GM10266 (cell line): ENCODE results near the gene SMAD3.

Source experiments
- DNase-seq: peaks from one replicate; pipeline ENCODE4 v3.0.0; 2012; ENCODE audit errors: extremely low spot score
- TF ChIP-seq, protein P1 (sequence below): IDR thresholded peaks from 2 replicates; pipeline ENCODE4 v1.5.1; 2012; ENCODE audit warnings: mild to moderate bottlenecking, low read depth; ENCODE audit not compliant: control insufficient read depth, insufficient read depth; ENCODE audit errors: missing control alignments

Gene SMAD3

DNA sequence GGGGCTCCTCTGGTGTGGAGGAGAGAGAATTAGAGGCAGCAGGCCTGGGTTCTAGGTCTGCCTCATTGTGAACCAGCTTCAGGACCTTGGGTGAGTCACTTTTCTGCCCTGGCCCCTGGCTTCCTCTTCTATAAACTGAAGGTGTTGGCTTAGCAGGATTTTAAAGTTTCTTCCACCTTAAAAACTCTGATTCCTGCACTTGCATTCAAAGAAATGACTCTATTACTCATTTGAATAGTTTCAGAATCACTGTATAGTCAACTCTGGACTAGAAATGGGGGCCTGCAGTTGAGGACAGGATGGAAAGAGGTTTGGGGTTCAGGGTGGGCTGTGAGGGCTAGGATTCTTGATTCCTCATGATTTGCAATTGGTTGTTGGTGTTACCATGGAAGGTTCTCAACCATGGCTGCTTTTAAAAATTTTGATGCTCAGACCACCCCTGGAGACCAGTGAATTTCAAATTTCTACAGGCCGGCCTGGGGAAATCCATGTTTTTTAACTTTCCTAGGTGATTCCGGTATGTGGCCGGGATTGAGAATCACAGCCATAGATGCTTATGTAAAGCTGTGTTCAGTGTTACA lies 19.9 kb downstream of the SMAD3 start:
- TF ChIP-seq, protein P1, sequence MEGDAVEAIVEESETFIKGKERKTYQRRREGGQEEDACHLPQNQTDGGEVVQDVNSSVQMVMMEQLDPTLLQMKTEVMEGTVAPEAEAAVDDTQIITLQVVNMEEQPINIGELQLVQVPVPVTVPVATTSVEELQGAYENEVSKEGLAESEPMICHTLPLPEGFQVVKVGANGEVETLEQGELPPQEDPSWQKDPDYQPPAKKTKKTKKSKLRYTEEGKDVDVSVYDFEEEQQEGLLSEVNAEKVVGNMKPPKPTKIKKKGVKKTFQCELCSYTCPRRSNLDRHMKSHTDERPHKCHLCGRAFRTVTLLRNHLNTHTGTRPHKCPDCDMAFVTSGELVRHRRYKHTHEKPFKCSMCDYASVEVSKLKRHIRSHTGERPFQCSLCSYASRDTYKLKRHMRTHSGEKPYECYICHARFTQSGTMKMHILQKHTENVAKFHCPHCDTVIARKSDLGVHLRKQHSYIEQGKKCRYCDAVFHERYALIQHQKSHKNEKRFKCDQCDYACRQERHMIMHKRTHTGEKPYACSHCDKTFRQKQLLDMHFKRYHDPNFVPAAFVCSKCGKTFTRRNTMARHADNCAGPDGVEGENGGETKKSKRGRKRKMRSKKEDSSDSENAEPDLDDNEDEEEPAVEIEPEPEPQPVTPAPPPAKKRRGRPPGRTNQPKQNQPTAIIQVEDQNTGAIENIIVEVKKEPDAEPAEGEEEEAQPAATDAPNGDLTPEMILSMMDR: no peak
- no peak for DNase-seq

DNA sequence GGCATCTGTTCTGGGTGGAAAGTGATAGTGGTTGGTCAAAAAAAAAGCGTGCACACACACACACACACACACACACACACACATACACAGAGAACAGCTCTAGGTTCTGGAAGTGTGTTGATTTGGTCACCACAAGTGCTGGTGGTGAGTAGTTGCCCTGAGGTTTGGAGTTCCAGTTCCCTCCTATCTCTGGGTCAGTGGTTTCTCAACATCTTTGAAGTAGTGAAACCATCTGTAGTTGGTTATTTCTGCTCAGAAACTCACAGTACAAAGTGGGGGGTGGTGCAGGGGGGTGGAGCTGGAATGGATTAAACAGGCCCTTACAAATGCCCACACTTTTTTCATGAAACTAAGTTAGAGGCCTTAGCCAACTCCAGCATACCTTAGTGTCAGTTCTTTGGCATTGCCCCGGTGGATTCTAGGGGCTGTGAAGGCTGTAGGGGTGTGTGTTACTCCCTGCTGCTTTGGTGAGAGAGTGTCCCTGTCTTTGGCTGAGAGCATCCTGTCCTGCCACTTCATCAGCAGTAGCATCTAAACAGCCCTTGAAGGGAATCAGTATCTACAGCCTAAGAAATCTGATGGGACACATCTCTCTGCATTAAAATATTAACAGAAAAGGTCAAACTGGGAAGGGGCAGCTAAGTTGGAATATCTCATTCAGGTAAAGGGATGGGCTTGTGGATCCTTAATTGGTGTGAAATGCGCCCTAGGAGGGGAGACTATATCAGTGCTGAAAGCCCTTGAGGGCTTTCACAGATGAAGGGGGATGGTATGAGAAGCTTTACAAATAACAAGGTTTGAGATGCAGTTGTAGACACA lies 20.6 kb downstream of the SMAD3 start:
- DNase-seq: no peak
- TF ChIP-seq, protein P1: no peak

DNA sequence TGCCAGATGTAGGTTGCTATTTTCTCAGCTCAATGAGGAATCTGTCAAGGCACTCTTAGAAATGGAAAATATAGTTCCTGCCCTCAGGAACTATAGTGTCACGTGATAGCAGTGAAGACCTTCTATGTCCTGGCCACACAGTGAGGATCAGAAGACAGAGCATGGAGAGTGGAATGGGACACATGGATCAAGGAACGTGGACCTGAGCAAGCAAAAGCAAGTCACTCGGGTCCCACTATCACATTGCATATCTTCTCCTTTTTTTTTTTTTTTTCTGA lies 21.2 kb downstream of the SMAD3 start:
- TF ChIP-seq, protein P1: no peak

DNA sequence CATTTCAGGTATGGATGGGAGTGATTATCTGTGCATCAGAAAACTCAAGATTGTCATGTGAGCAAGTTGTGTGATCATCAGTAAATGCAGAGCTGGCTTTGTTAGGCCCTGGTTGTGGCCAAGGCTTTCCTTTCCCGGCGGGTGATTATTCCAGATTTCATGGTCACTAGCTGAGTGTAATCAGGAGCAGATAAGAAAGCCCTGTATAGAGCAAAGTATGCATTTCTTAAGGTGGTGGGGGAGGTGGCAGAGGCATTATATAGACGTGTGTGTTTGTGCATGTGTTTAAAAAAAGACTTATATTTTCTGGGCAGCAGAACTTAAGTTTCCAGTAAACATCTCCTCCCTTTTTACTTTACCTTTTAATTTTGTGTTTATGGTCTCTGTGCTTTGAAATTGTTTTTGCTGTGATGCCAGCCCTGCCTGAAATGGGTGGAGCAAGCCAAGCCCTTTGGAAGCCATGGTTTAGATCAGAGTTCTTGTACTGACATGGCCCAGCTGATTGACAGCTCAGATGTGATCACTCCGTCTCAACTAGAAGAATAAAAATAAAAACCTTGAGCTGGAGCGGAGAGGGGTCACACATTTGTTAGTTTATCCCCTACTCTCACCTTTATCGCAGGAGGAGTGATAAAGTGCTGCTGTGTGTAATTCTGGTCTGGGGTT lies 22.2 kb downstream of the SMAD3 start:
- TF ChIP-seq, protein P1: no peak
- DNase-seq: no peak

More for the DNA sequence above, 21.2 kb downstream of the SMAD3 start:
- no peak for DNase-seq

DNA sequence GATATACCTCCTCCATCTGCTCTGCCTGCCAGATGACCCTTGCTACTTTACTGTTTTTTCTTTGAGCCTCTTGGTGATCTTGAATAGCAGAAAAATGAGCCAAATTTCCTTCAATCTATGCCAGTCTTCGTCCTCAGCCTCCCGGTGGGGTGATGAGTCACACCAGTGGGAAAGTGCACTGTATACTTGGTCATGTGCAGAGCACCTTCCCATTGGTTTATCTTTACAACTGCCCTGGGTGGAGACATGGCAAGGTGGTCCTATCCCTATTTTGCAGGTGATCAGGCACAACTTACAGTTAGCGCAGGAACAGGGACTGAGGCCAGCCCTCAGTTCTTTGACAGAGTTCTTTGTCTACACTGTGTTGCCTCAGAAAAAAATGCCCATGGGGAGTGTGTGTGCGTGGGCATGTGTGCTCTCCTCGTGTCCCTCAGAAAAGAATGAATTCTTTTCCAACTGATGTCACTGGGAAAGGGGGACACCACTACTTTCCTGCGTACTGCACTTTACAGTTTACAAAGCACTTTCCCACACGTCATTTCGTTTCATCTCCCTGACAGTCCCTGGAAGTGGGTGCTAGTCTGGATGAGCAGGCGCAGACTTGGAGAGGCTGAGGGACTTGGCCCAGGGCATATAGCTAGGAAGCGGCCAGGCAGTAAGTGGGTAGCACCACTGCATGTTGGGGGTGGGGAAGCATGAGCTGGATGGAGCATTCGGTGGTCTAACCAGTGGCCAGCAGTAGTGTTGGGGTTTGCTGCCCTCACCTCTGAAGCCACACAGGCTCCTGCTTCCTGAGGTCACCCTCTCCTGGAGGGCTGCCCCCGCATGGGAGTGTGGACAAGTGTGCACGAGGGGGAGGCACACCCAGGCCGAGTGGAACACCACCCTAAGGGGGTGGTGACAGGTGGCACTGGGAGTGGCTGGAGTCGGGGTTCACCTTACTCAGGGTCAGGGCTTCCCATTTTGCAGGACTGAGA lies 24.1 kb downstream of the SMAD3 start:
- DNase-seq: no peak
- TF ChIP-seq, protein P1: no peak

DNA sequence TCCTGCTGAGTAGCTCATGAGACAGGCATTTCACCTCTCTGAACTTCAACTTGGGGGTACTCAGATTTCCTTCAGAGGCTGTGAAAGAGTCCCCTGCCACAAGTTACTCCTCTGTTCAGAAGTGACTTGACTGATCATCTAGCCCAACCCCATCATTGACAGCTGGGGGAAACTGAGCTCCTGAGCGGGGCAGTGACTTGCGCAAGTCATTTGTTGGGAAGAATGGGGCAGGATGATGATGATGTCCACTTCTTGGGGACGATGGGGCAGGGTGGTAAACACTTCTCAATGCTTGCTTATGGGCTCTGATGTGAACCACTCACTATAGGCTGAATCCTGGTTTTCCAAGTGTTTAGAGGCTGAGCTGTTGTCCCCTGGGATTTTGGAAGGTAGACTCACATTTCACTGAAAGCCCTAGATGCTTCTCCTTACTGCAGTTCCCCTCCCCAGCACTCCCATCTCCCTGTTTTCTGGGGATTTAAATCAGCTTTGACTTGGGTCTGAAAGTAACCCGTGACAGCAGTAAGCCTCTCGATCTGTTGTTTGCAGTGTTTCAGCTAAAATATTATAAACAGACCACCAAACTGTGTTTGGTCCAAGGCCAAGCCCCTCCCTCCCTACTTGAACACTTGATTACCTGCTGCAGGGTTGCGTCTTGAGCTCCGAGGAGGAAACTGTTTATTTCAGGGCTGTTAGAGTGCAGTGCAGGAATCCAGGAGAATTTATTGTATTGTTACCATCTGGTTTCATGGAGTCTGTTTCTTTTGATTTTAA lies 25.1 kb downstream of the SMAD3 start:
- DNase-seq: no peak
- TF ChIP-seq, protein P1: no peak
